ENCODE data around the gene WASHC4.
"Not testable (repeated sequence)": the region's sequence is repeated elsewhere in the genome, so short reads cannot be mapped to it uniquely, and the experiment has no call there.

Gene WASHC4

DNA sequence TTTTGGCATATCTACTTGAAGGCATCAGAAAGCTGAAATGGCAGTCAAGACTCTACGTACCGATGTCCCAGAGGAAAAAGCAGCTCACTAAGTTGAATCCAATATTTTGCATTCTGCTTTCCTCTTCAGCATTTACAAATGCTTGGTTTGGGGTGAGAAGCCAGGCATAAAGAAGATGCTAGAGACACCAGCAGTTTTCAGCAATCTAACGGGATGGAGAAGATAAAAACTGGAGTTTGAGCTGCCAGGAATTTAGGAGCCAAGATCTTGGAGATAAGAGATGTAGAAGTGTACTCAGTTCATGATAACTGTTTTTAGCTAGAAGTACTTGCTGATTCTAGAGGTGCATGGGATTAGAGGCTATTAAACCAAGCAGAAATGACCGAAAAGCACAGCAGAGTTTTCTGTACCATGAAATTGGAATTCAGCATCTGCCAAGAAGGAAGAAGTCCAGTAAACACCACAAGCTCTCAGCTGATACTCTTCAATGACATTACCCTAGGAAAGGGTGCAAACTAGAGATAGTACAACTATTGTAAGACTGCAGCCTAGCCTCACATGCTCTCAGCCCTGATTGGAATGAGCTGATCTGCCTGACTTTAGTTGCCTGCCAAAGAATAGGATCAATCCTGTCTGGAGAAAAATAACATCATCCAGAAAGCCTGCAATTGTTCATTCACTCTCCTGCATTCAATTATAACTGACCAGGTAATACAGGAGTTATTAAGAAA, 15.9 kb upstream of the WASHC4 start:
- DNase-seq = no peak

DNA sequence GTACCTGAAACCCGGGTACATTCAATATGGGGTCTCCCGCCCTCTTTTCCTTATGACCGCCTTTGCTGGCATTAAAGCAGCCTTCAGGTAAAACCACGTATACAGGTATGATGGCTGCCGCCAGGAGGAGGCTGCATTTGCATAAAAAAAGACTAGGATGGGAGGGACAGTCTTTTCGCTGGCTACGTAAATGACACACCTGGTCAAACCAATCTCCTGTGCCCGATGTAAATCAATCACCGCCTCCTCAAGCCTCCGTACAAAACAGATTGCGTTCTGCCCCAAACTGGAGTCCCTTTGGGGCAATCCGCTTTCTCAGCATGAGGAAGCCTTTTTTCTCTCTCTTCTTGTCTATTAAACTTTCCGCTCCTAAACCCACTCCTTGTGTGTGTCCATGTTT, 15.2 kb upstream of the WASHC4 start:
- no peak for DNase-seq

DNA sequence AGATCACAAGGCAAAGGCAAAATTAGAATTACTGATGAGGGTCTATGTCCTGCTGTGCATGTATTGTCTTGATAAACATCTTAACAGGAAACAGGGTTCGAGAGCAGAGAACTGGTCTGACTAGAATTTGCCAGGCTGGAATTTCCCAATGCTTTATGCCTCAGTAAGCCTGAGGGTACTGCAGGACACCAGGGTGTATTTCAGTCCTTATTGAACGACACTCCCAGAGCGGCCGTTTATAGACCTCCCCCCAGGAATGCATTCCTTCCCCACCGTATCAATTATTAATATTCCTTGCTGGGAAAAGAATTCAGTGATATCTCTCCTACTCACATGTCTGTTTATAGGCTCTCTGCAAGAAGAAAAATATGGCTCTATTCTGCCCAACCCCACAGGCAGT, 12.2 kb upstream of the WASHC4 start:
- DNase-seq = not testable (repeated sequence)

DNA sequence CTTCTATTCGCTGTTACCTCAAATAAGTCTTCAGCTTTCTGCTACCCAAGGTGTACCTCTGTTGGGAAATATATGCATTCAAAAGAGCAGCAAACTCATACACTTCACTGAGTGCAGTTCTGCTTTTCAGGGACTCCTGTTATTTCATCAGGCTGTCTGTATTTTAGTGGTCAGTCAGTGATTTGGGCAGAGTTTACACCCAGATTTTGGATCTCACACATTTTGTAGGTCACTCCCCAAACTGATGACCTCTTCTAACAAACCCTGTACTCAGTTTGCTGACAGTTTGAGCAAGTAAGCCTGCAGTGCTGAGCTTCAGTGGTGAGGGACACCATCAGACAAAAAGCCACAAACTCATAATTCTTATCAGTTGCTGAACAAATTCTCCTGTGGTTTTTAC, 8.2 kb upstream of the WASHC4 start:
- no peak for DNase-seq

DNA sequence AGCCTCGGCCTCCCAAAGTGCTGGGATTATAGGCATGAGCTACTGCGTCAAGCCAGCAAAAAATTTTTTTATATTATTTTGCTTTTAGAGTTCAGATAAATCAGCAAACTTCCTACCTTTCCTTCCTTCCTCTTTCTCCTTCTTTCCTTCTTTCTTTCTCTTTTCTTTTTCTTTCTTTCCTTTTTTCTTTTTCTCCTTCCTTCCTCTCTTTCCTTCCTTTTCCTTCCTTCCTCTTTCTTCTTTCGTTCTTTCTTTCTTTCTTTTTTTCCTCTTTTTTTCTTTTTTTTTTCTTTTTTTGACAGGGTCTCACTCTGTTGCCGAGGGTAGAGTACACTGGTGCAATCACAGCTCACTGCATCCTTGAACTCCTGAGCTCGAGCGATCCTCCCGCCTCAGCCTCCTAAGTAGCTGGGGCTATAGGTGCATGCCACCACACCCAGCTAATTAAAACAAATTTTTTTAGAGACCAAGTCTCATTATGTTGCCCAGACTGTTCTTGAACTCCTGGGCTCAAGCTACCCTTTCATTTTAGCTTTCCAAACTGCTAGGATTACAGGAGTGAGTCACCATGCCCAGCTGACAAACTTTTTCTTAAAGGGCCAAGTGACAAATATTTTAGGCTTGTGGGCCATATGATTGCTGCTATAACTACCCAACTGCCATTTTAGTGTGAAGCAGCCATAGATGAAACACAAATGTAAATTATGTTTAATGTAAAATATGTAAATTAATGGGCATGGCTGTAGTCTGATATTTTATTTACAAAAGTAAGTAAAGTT, 7.1 kb upstream of the WASHC4 start:
- DNase-seq = no peak

DNA sequence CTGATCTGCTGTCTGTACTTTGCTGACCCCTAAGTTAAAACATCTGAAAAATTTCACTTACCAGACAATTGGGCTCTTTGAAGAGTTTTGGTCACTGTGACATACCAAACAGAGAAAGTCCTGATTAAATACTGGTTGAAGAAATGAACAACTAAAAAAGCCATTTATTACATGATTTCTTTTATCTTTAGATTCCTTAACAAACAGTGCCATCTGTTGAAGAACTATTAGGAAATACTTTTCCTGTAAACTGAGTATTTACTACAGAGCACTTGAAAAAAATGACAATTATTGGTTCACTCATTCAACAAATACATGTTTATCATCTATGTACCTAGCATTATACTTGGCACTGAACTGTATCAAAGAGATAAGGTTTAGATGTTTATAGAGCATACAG, 6.5 kb upstream of the WASHC4 start:
- DNase-seq = no peak

DNA sequence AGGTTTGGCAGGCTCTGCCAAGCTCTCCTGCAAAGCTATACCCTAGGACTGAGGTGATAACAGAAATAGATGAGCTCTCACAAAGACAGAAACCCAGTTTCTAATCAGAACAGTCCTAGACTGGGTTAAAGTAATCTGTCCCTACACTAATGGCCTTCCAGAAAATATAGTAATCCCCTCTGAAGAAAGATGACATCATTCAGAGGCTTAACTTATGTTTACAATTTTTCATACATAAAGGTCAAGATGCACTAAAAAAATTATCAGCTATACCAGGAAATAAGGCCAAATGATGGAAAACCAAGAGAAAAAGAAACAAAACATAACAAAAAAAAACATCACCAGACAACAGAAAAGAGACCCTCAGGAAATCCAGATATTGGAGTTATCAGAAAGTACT, 4.9 kb upstream of the WASHC4 start:
- DNase-seq = no peak

DNA sequence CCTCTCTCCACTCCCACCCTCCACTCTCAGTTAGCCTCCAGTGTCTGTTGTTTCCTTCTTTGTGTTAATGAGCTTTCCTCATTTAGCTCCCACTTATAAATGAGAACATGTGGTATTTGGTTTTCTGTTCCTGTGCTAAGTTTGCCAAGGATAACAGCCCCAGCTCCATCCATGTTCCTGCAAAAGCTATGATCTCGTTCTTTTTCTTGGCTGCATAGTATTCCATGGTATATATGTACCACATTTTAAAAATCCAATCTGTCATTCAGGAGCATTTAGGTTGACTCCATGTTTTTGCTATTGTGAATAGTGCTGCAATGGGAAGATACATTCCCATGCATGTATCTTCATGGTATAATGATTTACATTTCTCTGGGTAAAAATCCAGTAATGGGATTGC, 2.8 kb upstream of the WASHC4 start:
- no peak for DNase-seq

DNA sequence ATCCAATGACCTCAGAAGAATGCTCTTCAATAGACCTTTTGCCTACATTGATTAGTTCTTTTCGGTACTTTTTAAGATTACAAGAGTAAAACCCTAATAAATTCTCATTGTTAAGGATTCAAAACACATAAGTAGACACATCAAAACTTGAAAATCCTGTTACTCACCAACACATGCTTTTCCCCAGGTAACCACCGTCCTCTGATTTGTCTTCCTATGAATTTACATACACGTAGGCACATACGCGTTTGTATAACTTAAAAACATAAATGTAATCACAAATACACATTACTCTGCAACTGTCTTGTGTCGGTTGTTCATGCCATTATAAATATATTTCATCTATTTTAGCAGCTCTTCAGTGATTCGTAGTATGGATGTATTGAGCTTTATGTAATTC, 910 bp upstream of the WASHC4 start:
- DNase-seq = no peak

DNA sequence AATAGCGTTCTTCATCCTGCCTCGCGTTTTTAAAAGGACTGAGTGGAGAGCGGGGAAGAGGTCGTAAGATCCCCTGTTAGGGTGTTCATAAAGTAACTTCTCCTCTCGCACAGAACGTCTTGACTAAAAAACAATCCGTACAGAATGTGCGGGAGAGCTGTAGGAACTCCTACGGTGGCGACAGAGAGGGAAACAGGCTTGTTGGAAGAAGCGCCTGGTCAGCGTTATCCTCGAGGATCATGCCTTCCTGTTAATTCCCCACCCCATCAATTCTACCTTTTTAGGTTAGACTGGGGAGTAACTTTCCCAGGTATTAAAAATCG, 399 bp upstream of the WASHC4 start:
- peak; percentile 82 for DNase-seq

DNA sequence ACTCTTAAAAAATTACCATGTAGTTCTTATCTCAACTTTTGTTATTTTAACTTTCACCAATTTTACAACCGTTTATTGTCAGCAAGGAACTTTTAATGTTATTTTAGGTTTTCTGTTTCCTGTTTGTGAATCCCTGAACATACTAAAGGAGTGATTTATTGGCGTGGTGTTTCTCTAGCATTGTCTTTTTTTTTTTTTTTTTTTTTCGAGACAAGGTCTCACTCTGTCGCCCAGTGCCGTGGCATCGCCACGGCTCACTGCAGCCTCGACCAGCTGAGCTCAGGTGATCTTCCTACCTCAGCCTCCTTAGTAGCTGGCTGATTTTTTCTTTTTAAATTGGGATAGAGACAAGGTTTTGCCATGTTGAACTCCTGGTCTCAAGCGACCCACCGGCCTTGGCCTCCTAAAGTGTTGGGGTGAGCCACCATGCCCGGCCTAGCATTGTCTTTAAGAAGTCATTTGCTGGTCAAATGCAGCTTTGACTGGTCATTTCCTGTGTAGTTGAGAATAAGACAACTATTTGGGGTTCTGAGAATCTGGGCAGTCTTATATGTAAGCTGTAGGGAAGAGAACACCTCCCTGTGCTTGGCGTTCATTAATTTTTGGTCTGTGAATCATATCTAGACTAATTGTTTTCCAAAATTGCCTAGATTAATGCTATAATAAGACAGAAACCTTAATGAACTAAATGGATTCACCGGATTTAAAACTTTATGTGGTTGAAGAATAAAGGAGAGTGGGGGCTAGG, 2.1 kb downstream of the WASHC4 start:
- DNase-seq = no peak

DNA sequence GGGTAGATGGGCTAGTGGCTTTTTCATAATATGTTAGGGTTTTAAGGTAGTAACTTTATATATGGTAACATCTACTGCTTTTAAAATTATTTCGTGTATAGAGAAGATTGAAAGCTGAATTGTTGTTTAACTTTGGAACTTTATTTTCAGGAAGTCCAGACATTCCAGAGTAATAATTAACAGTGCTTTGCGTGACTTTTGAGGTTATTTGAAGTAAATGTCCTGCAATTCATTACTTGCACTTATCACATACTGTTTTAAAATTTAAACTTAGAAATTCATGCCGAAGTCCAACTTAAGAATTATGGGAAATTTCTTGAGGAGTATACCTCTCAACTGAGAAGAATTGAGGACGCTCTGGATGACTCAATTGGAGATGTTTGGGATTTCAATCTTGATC, 3.3 kb downstream of the WASHC4 start:
- DNase-seq = no peak

DNA sequence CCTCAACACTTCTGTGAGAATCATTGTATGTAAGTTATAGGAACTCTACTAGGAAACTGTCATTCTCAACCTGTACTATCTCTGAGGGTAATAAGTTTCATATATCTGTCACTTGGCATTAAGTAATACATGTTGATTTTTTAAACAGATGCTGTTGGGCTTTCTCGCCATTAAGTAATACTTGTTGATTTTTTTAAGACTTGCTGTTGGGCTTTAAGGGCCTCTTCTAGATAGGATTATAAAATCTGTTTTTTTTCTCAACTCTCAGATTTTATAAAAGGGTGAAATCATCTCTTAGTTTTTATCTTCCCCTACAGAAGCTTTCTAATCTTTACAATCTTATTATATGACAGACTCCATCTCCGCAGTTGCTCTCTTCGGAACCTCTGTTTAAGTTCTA, 5.6 kb downstream of the WASHC4 start:
- no peak for DNase-seq

DNA sequence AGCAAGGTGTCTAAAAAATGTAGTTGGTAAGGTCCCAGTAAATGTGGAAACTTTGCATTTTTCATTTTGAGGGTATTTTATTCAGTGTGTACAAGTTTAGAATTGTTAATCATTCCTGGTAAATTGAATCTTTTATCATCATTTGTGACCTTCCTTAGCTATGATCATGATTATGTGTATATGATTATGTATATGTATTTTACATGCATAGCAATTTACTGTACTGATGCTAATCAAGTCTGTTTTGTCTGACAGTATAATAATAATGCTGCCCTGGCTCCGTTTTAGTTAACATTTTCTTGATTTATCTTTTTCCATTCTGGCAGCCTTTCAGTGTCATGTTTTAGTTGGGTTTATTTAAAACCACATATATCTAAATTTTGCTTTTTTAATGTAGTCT, 9.4 kb downstream of the WASHC4 start:
- DNase-seq = no peak

DNA sequence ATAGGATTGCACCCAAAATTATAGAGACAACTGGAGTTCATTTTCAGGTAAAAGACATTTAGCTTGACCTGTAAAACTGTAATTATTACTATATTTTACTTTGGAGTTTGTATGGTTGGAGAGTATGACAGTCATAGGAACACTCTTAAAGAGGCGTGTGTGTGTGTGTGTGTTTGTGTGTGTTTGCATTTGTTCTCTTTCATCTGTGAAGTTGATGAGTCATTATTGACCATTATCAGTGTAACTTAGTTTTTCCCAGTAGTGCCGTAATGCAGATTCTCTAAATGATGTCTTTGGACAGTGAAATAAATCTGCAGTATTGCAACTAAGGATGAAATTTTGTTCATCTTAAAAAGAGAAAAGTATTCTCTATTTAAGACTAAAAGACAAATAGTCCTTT, 13.0 kb downstream of the WASHC4 start:
- no peak for DNase-seq

DNA sequence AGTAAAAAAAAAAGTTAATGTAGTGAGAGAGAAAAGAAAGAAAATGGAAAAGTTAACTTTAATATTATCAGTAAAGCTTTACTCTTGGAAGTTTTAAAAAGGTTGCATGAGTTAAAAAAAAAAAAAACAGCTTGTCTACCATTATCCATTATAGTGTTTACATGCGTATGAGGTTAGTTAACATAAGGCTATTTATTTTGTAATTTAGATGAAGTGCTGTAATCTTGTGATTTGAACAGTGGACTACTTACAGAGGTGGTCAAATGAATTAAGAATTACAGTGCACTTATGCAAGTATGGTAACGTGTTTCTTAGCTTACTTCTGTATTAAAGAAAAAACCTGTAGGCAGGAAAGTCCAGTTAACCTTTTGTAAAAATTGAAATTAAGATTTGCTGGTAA, 30.7 kb downstream of the WASHC4 start:
- no peak for DNase-seq

DNA sequence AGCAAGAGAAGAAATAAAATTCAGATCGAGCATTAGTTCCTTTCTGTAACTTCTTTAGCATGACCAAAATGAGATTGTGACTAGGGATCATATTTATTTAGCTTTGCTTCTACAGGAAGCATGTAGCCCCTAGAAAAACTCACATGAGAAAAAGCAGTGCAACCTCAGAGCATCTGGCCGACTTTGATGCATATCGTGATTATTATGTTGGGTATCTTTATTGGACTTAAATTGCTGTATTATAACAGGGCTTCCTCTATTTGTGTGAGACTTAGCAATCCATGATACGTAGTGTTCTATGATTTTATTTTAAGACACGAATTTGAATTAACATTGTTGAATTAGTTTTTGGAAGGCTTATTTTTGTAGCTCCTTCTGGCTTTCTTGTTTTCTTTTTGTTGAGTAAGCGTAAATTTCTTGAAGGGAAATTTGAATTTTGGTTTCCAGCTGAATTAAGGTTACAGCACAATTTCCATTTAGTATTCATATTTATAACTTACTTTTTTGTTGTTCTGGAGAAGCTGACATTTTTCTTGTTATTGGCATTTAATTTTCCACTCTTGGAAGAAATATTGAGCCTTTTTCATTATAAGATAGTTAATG, 33.9 kb downstream of the WASHC4 start:
- no peak for DNase-seq

DNA sequence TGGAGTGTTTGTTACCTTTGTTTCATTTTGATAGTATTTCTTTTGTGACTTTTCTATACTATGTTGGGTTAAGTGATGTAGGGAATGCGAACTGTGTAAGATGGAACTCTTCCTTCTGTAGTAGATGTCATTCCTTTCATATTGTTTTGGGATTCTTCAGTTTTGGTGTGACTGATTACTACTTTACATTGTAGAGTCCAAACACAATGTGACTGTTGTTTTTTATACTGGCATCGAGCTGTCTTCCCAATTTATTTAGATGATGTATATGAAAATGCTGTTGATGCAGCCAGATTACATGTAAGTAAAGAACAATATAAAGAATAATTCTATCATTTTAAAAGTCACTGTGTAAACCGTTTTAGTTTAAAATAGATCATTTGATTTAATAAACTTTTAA, 34.7 kb downstream of the WASHC4 start:
- no peak for DNase-seq

DNA sequence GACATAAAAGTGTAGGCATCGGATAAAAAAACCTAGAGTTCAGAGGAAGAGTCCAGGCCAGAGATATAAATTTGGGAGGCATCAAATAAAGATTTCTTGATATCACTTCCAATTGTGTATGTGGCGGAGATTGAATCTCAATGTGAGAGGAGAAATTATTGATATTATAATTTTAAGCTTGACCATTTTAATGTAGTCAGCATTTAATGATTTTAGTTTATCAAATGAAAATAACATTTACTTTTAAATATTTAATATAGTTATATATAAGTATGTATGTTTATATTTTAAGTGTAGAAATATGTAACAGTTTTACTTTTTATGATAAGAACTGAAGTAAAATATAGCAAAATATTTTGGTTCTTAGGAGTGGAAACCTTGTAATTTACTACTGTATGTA, 48.7 kb downstream of the WASHC4 start:
- DNase-seq = no peak

DNA sequence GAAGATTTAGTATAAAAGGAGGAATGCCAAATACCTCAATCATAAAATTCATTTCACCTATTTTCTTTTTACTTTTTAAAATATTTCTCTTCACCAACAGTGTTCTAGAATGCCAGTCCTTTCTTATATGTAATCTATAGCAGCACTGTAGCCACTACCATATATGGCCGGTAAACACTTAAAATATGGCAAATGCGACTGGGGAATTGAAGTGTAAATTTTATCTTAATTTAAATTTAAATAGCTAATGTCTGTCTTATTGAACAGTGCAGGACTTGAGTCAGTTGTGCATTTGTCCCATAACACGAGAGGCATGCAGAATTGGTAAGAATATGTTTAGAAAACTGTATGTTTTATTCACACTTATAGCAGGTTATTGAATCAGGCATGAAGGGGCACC, 50.1 kb downstream of the WASHC4 start:
- DNase-seq = no peak

DNA sequence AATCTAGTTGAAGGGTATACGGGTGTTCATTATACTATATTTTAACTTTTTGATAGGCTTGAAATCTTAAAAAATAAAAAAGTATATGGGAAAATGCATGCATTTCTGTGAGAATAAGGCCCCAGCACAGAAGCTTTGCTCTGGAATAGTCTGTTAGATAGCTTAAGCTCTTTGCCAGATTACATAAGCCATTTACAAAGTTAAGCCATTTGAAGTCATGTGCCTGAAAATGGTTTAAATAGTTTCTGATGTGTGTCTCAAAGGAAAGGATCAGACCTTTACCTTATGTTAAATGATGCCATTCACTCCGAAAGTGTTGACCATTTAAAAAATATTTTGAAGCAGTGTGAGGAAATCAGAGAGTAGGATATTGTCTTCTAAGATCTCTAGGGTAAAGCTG, 51.3 kb downstream of the WASHC4 start:
- no peak for DNase-seq

DNA sequence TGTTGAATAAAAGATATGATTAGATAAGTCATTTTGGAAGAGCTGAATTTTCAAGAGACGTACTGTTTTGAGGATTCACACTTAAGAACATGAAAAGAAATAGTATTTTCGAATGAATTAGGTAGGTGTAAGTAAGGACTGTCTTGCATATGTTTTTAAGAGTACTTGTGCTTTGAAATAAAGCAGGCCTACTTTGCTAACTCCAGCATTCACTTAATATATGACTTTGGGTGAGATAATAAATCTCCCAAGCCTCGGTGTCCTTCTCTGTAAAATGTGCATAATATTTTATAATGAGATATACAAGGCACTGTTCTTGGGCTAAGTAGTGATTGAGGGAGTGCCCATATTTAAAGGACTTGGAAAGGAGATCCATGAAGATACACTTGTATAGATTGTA, 54.6 kb downstream of the WASHC4 start:
- no peak for DNase-seq

DNA sequence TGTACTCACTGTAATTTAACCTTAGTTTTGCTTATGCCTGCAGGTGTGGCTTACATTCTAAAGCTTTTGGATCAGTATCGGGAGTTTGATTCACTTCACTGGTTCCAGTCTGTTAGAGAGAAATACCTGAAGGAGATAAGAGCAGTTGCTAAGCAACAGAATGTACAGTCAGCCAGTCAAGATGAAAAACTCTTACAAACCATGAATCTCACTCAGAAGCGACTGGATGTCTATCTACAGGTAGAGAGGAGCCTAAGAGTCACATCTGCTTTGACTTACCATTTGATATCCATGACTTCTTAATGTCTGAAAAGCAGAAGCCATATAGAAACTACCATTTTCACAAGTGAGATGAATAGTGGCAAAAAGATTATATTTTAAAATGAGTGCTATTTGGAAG, 56.5 kb downstream of the WASHC4 start:
- DNase-seq = peak; percentile 78

DNA sequence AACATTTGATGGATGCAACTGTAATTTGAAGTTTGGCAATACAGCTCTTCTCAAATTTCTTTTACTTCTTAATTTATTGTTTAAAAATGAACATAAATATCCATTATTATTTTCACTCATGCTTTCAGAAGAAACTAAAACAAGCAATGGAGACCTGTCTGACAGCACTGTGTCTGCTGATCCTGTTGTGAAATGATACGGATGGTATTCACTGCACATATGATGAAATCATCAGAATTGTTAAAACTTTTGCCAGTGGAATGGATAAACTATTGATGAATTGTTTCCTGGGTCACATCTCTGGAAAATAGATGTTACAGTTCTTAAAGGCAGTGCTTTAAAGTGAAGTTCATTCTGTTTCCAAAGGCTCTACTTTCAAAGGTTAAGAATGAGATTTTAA, 59.2 kb downstream of the WASHC4 start:
- no peak for DNase-seq
